Hematopoietic multipotent progenitor cell treated with erythropoietin and hydrocortisone succinate and interleukin-3 and kit ligand, for 8 days (in vitro differentiated cells): Measurements from ENCODE around the gene HIC2.
"Not testable (repeated sequence)": the region's sequence is repeated elsewhere in the genome, so short reads cannot be mapped to it uniquely, and the experiment has no call there.

Experiments
- DNase-seq: peaks from one replicate; pipeline ENCODE4 v3.0.0-alpha.2; 2015

HIC2 gene

DNA sequence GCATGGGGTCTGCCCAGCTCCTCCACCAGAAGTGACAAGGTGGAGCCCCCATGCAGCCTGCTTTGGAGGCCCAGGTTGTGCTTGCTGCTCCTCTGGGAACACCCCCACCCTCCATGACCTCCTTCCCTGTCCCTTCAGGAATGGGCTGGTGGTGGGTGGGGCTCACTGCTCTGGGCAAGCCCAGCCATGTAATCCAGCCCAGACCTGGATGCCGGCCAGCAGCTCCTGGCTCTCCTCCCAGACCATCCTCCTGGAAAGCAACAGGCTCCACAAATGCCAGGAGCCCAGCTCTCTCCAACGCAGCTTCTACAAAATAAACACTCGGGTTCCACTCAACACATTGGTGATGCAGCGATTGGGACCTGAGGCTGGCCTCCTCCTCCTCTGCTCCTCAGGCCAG, 80.8 kb downstream of the HIC2 start:
- not testable (repeated sequence) for DNase-seq

DNA sequence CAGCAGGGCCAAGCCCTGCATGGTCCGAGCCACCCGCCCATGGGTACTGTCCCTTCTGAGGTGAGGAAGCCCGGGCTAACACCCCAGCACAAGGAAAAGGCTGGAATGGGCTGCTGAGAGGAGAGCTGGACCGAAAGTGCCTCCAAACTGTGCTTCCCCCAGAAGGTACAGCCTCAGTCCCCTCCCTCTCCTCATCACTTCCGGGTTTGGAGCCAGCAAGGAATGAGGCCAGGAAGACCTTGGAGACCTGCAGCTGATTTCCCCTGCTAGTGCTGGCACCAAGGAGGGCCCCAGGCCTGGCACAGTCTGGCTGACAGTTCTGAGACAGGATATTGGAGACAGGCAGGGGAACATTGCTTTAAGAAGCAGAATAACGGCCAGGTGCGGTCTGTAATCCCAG, 81.3 kb downstream of the HIC2 start:
- not testable (repeated sequence) for DNase-seq

DNA sequence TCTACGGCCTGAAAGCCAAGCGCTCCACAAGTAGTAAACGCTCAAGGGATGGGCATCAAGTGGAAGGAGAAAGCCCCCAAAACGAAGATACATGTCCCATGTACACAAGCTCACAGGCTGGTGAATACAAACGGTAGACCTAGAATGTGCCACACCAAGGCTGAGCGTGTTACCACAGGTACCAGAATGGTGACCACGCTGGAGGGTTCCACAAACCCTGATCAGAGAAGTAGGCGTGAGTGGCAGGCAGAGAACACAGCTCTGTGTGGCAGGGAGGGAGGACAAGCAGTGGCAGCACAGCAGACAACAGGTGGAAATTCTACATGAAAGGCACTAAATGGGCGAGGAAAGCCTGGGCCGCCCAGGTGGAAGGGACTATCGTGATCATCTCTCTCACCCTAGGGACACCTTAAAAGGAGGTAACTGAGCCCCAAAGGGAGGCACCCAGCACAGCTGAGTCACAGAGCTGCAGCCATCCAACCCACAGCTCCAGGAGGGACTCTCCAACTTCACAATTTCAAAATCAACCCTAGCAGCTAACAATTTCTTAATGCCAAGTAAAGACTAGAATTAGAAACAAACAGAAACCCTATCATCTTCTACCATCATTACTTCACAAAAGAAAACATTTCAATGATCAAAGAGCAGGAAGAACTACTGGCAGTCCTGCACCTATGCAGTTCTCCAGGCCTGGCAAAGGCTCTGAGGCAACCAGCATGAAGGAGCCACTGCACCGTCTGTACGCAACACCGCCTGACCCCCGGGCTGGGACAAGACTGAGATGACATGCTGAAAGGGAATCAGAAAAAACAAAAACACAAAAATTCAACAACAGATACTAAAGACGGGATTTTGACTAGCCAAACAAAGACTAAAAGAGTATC, 82.7 kb downstream of the HIC2 start:
- DNase-seq: not testable (repeated sequence)
